Neural cell (in vitro differentiated cells): ENCODE data around the gene P2RX2. TPM values are rescaled to one million over a fixed set of nuclear protein-coding genes. Genes with fewer than 3 reads are reported as not detected.

Source experiments
- H2AFZ ChIP-seq: fragments of 200-600, 300-800 bp; sonication (generic), shearing (Covaris generic); 2 replicates; pipeline ENCODE4 v1.6.0; 2014; ENCODE audit warnings: low read depth, mild to moderate bottlenecking, antibody characterized with exemption, low read length, moderate library complexity
- H3F3A ChIP-seq: fragments of 200-600 bp; shearing (Covaris generic); 2 replicates; pipeline ENCODE4 v1.6.1; 2016; ENCODE audit warnings: mild to moderate bottlenecking, moderate library complexity, mixed read lengths, antibody characterized with exemption, low read length; ENCODE audit not compliant: insufficient read depth, poor library complexity, severe bottlenecking
- H3K27ac ChIP-seq: fragments of 200-600, 300-800 bp; sonication (generic), shearing (Covaris generic); 2 replicates; pipeline ENCODE4 v1.5.1; 2014; ENCODE audit warnings: mild to moderate bottlenecking, low read length, moderate library complexity
- H3K27me3 ChIP-seq: fragments of 300-800, 200-600 bp; sonication (generic), shearing (Covaris generic); 2 replicates; pipeline ENCODE4 v1.6.0; 2014; ENCODE audit warnings: mild to moderate bottlenecking, low read depth, low read length, moderate library complexity; ENCODE audit not compliant: insufficient read depth
- H3K36me3 ChIP-seq: fragments of 300-800, 200-600 bp; sonication (generic), shearing (Covaris generic); 2 replicates; pipeline ENCODE4 v1.5.1; 2014; ENCODE audit warnings: mild to moderate bottlenecking, antibody characterized with exemption, low read length, moderate library complexity; ENCODE audit not compliant: insufficient read depth
- H3K4me2 ChIP-seq: fragments of 300-800, 200-600 bp; sonication (generic), shearing (Covaris generic); 2 replicates; pipeline ENCODE4 v1.6.0; 2014; ENCODE audit warnings: mild to moderate bottlenecking, low read length
- H3K4me3 ChIP-seq: fragments of 300-800, 200-600 bp; sonication (generic), shearing (Covaris generic); 2 replicates; pipeline ENCODE4 v1.5.1; 2014; ENCODE audit warnings: mild to moderate bottlenecking, low read length, moderate library complexity
- H3K79me2 ChIP-seq: fragments of 200-600 bp; shearing (Covaris generic); replicated peaks from 2 replicates; pipeline ENCODE4 v1.6.0; 2014; ENCODE audit warnings: mild to moderate bottlenecking, low read length, moderate library complexity; ENCODE audit not compliant: insufficient read depth
- H3K9ac ChIP-seq: fragments of 300-800, 200-600 bp; sonication (generic), shearing (Covaris generic); 2 replicates; pipeline ENCODE4 v1.6.1; 2016; ENCODE audit warnings: mild to moderate bottlenecking, low read length, mixed read lengths
- H3K9me2 ChIP-seq: fragments of 200-600 bp; shearing (Covaris generic); 2 replicates; pipeline ENCODE4 v1.6.1; 2016; ENCODE audit warnings: mild to moderate bottlenecking, low read length, mixed read lengths; ENCODE audit not compliant: insufficient read depth
- H3K9me3 ChIP-seq: fragments of 200-600, 300-800 bp; sonication (generic), shearing (Covaris generic); 2 replicates; pipeline ENCODE4 v1.6.1; 2016; ENCODE audit warnings: mild to moderate bottlenecking, mixed run types, low read length, moderate library complexity, mixed read lengths
- H4K20me1 ChIP-seq: fragments of 200-600 bp; shearing (Covaris generic); 2 replicates; pipeline ENCODE4 v1.6.1; 2016; ENCODE audit warnings: mild to moderate bottlenecking, mixed run types; ENCODE audit not compliant: insufficient read depth
- CTCF ChIP-seq: fragments of 450-650 bp; IDR thresholded peaks from 2 replicates; pipeline ENCODE4 v1.5.1; 2014; ENCODE audit warnings: antibody characterized with exemption, mild to moderate bottlenecking, moderate library complexity; ENCODE audit not compliant: poor library complexity, severe bottlenecking
- EP300 ChIP-seq: fragments of 450-650 bp; conservative IDR thresholded peaks from 2 replicates; pipeline ENCODE4 v1.6.1; 2014; ENCODE audit warnings: antibody characterized with exemption, mild to moderate bottlenecking, moderate library complexity; ENCODE audit not compliant: poor library complexity, severe bottlenecking
- EZH2 ChIP-seq: fragments of 200-600, 300-800 bp; shearing (Covaris generic), sonication (generic); IDR thresholded peaks from 2 replicates; pipeline ENCODE4 v1.6.1; 2014; ENCODE audit warnings: antibody characterized with exemption, low read length, borderline replicate concordance, mild to moderate bottlenecking; ENCODE audit not compliant: insufficient read depth, poor library complexity, severe bottlenecking
- MXI1 ChIP-seq: fragments of 450-650 bp; conservative IDR thresholded peaks from 2 replicates; pipeline ENCODE4 v1.6.1; 2014; ENCODE audit warnings: antibody characterized with exemption, mild to moderate bottlenecking; ENCODE audit not compliant: poor library complexity, severe bottlenecking
- POLR2AphosphoS5 ChIP-seq: IDR thresholded peaks from 2 replicates; pipeline ENCODE4 v1.6.1; 2012
- RAD21 ChIP-seq: fragments of 450-650 bp; conservative IDR thresholded peaks from 2 replicates; pipeline ENCODE4 v1.6.1; 2014; ENCODE audit warnings: antibody characterized with exemption, mild to moderate bottlenecking, moderate library complexity
- REST ChIP-seq: IDR thresholded peaks from 2 replicates; pipeline ENCODE4 v1.6.1; 2012; ENCODE audit warnings: borderline replicate concordance
- SMC3 ChIP-seq: fragments of 450-650 bp; conservative IDR thresholded peaks from 2 replicates; pipeline ENCODE4 v1.6.1; 2014; ENCODE audit warnings: antibody characterized with exemption, mild to moderate bottlenecking, moderate library complexity; ENCODE audit not compliant: poor library complexity
- TAF1 ChIP-seq: IDR thresholded peaks from 2 replicates; pipeline ENCODE4 v1.6.1; 2012; ENCODE audit warnings: low read depth
- polyA plus RNA-seq: library from polyadenylated mRNA; depleted of rRNA; stranded (reverse); fragments of >200 nt; gene quantifications from 2 replicates; pipeline ENCODE4 v1.2.3, GENCODE V29; 2014

Gene P2RX2
- polyA plus RNA-seq, 1 donor from 2014 or later, result not detected

- no peak for TF ChIP-seq REST
- TF ChIP-seq TAF1, result no peak
Observed at GRCh38 chr12:132620113-132620898, 1.7 kb downstream of the P2RX2 start (continued).

GRCh38 chr12:132620899-132621656 lies 2.5 kb downstream of the P2RX2 start:
- H3K4me2 ChIP-seq, result no peak overlapping the region
- H3K36me3 ChIP-seq, result no peaks in the 10 kb centered on the region
- H3K4me3 ChIP-seq, result no peak overlapping the region
- H3F3A ChIP-seq, result no peaks in the 10 kb centered on the region
- H3K79me2 ChIP-seq, result no peaks in the 10 kb centered on the region
- no peaks in the 10 kb centered on the region for H4K20me1 ChIP-seq
- H3K9me3 ChIP-seq, result peaks cover 12% of the 10 kb centered on the region
- no peak overlapping the region for H2AFZ ChIP-seq
- no peak overlapping the region for H3K27ac ChIP-seq
- no peak for TF ChIP-seq TAF1
- no peak for TF ChIP-seq EP300
- TF ChIP-seq POLR2AphosphoS5, result no peak
- TF ChIP-seq SMC3, result no peak
- no peak for TF ChIP-seq MXI1
- TF ChIP-seq EZH2, result no peak
- no peak for TF ChIP-seq REST
- no peak for TF ChIP-seq CTCF
- TF ChIP-seq RAD21, result no peak
- peaks cover 28% of the 10 kb centered on the region for H3K27me3 ChIP-seq
- H3K9me2 ChIP-seq, result no peaks in the 10 kb centered on the region
- no peak overlapping the region for H3K9ac ChIP-seq
